OCI-LY1 (cell line): ENCODE measurements around the gene CACNA2D3.

Experiments used
- CTCF ChIP-seq: fragments of 200-600 bp; sonication (generic), shearing (Covaris generic); IDR thresholded peaks from 2 replicates; pipeline ENCODE4 v1.5.1; 2017; ENCODE audit warnings: mild to moderate bottlenecking, antibody characterized with exemption, low read length, moderate library complexity, mixed read lengths
- EZH2 ChIP-seq: fragments of 200-600 bp; sonication (generic), shearing (Covaris generic); IDR thresholded peaks from 2 replicates; pipeline ENCODE4 v1.8.0; 2017; ENCODE audit warnings: borderline replicate concordance, mixed run types, mild to moderate bottlenecking, antibody characterized with exemption, low read length, moderate library complexity, mixed read lengths

DNA sequence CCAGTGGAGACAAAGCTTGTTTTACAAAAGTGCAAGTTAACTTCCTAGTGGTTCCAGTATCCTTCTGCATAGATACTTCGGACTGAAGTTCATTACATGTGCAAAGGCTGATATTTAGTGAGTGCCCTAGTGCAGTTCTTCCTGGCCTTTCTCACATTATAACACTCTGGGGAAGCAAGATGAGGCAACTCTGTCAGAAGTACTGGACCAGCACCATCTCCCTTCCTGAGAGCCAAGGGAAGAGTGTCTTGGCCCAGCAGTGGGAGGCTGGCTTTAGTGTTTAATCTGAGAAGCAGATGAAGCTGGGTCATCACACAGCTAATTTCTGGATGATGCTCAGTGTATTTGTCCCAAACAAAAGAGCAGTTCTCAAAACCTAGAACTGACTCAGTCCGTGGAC, 397.7 kb downstream of the CACNA2D3 start:
- no peak for TF ChIP-seq CTCF
- no peak for TF ChIP-seq EZH2
